Mucosa of descending colon (tissue), 3 donors: ENCODE data around the gene ADD1. TPM values are rescaled to one million over a fixed set of nuclear protein-coding genes. Genes with fewer than 3 reads are reported as not detected.

ENCODE experiments used
- ATAC-seq: fragments of 200-7000 bp; cut with Tn5 transposase; one replicate; pipeline ENCODE4 v1.9.1; 2020; ENCODE audit warnings: mild to moderate bottlenecking, moderate library complexity
- DNase-seq, 3 donors: peaks; one replicate each; pipeline ENCODE4 v3.0.0-alpha.2; 2020
- H3K36me3 ChIP-seq: fragments of 200-600 bp; one replicate; pipeline ENCODE4 v1.8.0; 2021; ENCODE audit warnings: low read depth, mild to moderate bottlenecking
- H3K4me1 ChIP-seq: fragments of 200-600 bp; one replicate; pipeline ENCODE4 v1.8.0; 2021; ENCODE audit warnings: low read depth, mild to moderate bottlenecking
- H3K4me3 ChIP-seq: fragments of 200-600 bp; one replicate; pipeline ENCODE4 v1.8.0; 2021; ENCODE audit warnings: mild to moderate bottlenecking
- H3K9me3 ChIP-seq: fragments of 200-600 bp; one replicate; pipeline ENCODE4 v1.8.0; 2021; ENCODE audit warnings: mild to moderate bottlenecking
- CTCF ChIP-seq: fragments of 200-600 bp; IDR thresholded peaks from one replicate; pipeline ENCODE4 v1.8.0; 2022; ENCODE audit warnings: antibody characterized with exemption, mild to moderate bottlenecking
- intact Hi-C, 2 donors: fragments of 100-400 bp; cut with DNase I in 1 of 2; cut with micrococcal nuclease in 1 of 2; formaldehyde crosslinking; loops; one replicate each; pipeline versions ENCODE4 v1.11.0 to v1.11.1; 2022; cut with DNase I, micrococcal nuclease
- total RNA-seq, 3 donors: library from RNA; stranded (reverse); fragmentation: NEBNext Ultra II Directional in 2 of 3; extraction: Animal tissue kit (Norgen Biotek cat#: 25700) in 2 of 3; gene quantifications; one replicate each; pipeline versions ENCODE4 v1.2.1 to v1.2.4, GENCODE V29; 2021 to 2023
- donor health status: DM: no; HTN: no; CAD: no; lungs with moderate emphysema.
- donor health status: DM: no; HTN: no; CAD: no.
- donor health status: DM: no; HTN: yes; CAD: no.

ADD1 gene
- total RNA-seq, 3 donors from 2014 or later, result 201 to 373 (median 261) TPM

DNA sequence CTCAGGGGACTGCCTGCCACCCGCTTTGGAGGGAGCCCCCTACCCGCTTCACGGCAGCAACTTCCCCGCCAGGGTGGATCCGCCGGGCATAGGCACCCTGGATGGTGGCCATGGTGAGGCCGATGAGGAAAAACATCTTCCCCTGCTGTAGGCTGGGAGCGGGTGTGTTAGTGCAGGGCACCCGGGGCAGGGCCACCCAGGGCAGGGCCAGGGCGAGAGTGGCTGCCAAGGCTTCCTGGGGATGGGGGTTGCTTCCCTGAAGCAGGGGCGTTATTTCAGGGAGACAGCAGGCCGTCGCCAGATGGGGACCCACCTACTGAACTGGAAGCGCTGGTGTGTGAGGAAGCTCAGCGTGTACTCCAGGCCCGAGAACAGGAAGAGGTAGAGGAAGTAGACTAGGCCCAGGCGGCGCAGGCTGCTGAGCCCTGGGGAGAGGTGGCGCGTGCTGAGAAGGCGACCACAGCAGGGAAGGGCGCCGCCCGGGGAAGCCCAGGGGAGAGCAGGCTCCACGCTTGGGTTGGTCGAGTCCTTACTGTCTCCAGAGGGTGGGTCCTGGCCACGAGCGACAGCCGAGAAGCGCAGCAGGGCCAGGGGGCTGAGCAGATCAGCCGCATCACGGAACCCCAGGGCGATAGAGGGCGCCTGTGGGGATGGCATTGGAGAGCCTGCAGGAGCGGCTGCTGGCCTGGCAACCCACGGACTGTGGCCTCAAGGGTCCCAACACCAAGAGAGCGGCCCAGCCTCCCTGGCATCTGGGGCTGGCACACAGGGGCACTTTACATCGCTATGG is 88.1 kb downstream of the ADD1 start:
- peaks cover 5% of the 10 kb centered on the region for H3K36me3 ChIP-seq
- no peak for TF ChIP-seq CTCF
- peak; percentile 23 for ATAC-seq
- no peaks in the 10 kb centered on the region for H3K9me3 ChIP-seq
- H3K4me3 ChIP-seq, result no peak overlapping the region
- intact Hi-C loops, result loop anchor here (10.0 kb wide), 2 partner anchors 87 to 167 kb away; partner anchors contain the start of gene ADD1 (in 1 of the 2)
- DNase-seq, result peak; percentile 47 to 89 (median 65)
- H3K4me1 ChIP-seq, result peaks cover 34% of the 10 kb centered on the region

- Histone ChIP-seq H3K36me3 (no peaks in the 10 kb centered on the region), H3K4me1 (peaks cover 34% of the 10 kb centered on the region), H3K9me3 (no peaks in the 10 kb centered on the region), H3K4me3 (no peak overlapping the region)
- no peak for TF ChIP-seq CTCF
- peak in 2 of 3 donors; percentile 38 to 61 for DNase-seq
- ATAC-seq, result no peak
- intact Hi-C loops, result loop anchor here (10.0 kb wide), 2 partner anchors 88 to 168 kb away; partner anchors contain the start of gene ADD1 (in 1 of the 2)
Observed at GRCh38 chr4:2932321-2932950, 88.8 kb downstream of the ADD1 start.

GRCh38 chr4:2932951-2933565 is 89.4 kb downstream of the ADD1 start:
- H3K4me3 ChIP-seq, result no peak overlapping the region
- no peak for ATAC-seq
- no peaks in the 10 kb centered on the region for H3K9me3 ChIP-seq
- H3K4me1 ChIP-seq, result peaks cover 34% of the 10 kb centered on the region
- no peak for TF ChIP-seq CTCF
- H3K36me3 ChIP-seq, result no peaks in the 10 kb centered on the region
- peak in 2 of 3 donors; percentile 42 to 63 for DNase-seq
- intact Hi-C loops, result loop anchor here (10.0 kb wide), 2 partner anchors 88 to 168 kb away; partner anchors contain the start of gene ADD1 (in 1 of the 2)

- H3K4me3 ChIP-seq, result peak overlapping the region; percentile 75
- no peak for TF ChIP-seq CTCF
- H3K36me3 ChIP-seq, result no peaks in the 10 kb centered on the region
- peaks cover 34% of the 10 kb centered on the region for H3K4me1 ChIP-seq
- DNase-seq (peak in 1 of 3 donors; percentile 60), ATAC-seq (no peak)
- intact Hi-C loops, result loop anchor here (10.0 kb wide), 2 partner anchors 89 to 169 kb away; partner anchors contain the start of gene ADD1 (in 1 of the 2)
- no peaks in the 10 kb centered on the region for H3K9me3 ChIP-seq
Observed at GRCh38 chr4:2933566-2934076, 90.0 kb downstream of the ADD1 start.

DNA sequence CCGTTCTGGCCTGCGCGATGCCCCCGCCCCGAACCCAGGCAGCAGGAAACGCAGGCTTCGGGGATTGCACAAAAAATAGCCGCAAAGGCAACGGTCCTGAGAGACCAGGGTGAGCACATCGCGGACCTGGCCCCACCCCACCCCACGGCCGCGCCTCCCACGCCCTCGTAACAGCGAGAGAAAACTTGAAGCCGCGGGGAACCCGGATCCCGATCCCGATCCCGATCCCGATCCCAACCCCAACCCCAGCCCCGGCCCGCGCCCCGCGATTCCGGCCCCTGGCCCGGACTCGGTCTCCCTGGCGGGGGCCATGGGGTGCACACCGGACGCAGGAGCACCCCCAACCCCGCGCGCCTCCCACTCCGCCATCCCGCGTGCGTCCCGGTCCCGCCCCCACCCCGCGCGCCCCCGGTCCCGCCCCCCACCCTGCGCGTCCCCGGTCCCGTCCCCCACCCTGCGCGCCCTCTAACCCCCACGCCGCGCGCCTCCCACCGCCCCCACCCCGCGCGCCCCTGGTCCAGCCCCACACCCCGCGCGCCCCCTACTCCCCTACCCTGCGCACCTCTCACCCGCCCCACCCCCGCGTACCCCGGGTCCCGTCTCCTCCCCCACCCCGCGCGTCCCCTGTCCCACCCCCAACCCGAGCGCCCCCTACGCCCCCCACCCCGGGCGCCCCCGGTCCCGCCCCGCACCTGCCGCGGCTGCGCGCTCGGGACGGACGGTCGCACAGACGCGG is 90.6 kb downstream of the ADD1 start:
- no peak for TF ChIP-seq CTCF
- Histone ChIP-seq H3K9me3 (no peaks in the 10 kb centered on the region), H3K4me1 (peaks cover 34% of the 10 kb centered on the region), H3K36me3 (no peaks in the 10 kb centered on the region), H3K4me3 (peak overlapping the region; percentile 75)
- DNase-seq (peak; percentile 50 to 85 (median 78)), ATAC-seq (peak; percentile 25)
- intact Hi-C loops, result loop anchor here (10.0 kb wide), 2 partner anchors 89 to 169 kb away; partner anchors contain the start of gene ADD1 (in 1 of the 2)
